HG03442 (cell line): ENCODE data around the gene ASAP2.

ENCODE experiments used
- ATAC-seq: cut with Tn5 transposase; IDR thresholded peaks from one replicate; pipeline ENCODE4 v1.9.1; 2021; ENCODE audit warnings: mild to moderate bottlenecking, moderate library complexity; ENCODE audit not compliant: unreplicated experiment

Gene ASAP2

DNA sequence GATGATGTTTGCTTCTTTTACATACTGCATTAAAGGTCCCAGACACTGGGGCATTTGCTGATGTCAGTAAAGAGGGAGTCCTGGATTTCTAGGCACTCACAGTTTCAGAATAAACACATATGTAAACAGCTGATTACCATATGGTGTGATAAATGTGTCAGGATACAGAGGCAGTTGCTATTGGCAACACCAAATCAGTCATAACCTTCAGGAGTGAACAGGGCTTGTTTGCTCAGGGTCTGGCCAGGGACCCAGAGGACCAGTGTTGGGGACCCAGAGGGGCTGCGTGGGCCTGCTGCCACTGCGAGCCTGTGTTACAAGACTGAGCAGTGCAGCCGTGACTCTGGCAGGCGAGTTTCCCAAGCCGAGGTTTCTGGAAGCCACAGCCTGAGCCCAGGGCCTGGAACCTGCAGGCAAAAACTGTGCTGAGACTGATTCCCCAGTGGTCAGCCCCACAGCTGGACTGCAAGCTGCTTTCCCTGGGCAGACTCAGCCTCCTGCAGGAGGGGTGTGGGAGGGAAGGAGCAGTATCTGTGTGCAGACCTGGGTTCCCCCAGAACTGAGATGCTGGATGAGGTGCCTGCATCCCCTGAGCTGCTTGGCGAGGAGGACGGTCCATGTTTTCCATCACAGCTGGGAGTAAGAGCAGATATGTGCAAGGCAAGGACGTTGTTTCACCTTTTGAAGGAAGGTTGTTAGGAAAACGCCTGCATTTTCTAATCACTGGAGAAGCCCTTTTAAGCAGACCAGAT, 23.6 kb downstream of the ASAP2 start:
- ATAC-seq, result no peak

DNA sequence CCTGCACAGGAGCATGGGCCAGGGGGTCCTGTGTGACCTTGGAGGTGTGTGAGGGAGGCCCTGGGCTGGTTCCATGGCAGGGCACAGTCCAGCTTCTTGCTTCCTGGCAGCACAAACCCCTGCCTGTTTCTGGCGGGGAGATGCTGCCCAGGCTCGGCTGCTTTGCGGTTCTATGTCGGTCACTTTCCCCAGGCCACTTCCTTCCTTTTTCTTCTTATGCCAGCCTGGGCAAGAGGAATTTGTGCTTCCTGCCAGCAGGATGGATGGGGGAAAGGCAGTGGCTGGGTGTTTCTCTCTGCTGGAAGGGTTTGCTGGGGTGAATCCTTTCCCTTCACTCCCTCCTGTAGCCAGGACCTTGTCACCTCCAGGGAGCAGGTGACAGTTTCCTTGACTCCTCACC, 24.3 kb downstream of the ASAP2 start:
- no peak for ATAC-seq

DNA sequence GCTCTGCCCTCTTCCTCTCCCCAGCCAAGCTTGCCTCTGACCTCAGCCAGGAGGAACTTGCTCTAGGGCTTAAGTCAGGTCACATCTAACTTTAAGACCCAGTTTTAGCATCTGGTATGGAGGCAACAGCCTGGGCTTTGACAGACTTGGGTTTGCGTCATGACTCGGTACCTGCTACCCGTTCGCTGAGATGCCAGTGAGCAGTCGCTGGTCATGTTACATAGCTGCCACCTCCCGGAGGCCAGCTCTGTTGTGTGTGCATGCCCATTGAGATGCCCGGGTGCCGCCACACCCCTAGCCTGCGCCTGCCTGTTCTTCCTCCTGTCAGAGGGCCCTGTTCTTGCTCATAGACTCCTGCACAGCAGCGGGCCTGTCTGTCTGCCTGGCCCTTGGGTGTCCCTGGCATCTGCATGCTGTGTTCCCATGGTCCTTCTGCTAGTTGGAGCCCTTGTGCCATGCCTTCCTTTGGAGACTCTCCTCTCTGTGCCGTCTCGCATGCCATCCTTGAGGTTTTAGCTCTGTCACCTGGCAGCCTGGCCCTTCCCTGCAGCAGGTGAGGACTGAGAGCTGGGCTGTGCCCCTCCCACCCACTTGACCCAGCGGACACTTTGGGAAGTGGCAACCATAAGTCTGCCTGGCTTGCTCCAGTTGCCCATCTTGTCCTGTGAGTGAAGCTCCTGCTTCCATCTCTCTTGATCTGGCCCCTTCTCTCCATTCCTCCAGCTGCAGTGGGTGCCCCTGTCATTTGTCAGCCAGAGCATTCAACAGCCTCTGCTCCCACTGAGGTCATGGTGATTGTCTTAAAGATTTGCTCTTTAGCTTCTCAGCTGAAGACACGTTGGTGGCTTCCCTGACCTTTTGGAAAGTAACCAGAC, 24.9 kb downstream of the ASAP2 start:
- no peak for ATAC-seq

DNA sequence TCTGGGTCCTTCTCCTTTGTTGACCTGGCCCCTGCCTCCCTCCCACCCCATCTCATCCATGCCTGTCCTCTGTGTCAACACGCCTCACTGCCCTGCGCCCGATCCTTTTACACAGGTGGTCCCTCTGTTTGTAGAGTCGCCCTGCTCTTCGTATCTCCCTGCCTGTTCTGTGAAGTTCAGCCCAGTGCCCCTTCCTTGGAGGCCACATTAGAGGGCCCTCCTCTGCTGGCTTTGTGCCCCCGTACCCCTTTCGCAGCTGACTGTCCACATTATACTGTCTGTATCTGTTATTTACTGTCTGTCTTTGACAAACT, 25.5 kb downstream of the ASAP2 start:
- ATAC-seq, result no peak

DNA sequence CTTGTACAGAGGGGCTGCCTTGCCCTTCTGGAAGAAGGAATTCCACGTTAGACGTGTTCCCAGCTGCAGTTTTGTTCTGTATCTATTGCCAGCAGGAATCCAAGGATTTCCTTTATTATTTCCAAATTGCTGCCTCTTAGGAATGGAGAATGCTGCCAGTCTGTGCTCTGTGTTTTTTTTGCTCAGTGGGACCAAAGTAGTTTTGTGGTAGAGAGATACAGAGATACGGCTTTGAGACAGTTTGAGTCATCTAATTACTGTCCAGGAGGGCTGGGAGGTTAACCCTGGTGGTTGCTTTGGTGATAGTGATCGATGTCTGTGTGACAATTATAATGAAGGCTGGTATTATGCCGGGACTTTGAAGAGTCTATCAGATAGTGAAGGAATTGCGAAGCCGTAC, 26.3 kb downstream of the ASAP2 start:
- ATAC-seq, result no peak

DNA sequence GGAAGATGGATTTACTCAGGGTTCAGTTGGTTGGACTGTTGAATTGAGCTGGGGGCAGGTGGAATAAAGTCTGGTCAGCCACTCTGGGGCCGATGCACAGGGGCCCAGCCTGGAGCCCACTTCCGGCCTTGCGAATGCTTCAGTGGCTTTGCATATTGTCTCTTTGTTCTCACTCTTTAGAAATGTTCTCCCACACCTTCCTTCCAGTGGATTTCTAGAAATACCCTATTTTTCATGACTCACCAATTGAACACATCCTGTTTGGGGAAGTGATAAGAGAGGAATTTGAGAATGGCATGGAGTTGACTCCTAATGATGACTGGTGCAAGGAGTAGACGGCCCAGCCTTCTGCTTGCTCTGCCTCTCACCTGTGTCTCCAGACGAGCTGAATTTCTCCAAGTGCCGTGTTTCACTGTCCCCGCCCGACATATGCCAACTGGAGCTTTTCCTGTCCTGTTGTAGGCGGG, 28.1 kb downstream of the ASAP2 start:
- ATAC-seq, result no peak

DNA sequence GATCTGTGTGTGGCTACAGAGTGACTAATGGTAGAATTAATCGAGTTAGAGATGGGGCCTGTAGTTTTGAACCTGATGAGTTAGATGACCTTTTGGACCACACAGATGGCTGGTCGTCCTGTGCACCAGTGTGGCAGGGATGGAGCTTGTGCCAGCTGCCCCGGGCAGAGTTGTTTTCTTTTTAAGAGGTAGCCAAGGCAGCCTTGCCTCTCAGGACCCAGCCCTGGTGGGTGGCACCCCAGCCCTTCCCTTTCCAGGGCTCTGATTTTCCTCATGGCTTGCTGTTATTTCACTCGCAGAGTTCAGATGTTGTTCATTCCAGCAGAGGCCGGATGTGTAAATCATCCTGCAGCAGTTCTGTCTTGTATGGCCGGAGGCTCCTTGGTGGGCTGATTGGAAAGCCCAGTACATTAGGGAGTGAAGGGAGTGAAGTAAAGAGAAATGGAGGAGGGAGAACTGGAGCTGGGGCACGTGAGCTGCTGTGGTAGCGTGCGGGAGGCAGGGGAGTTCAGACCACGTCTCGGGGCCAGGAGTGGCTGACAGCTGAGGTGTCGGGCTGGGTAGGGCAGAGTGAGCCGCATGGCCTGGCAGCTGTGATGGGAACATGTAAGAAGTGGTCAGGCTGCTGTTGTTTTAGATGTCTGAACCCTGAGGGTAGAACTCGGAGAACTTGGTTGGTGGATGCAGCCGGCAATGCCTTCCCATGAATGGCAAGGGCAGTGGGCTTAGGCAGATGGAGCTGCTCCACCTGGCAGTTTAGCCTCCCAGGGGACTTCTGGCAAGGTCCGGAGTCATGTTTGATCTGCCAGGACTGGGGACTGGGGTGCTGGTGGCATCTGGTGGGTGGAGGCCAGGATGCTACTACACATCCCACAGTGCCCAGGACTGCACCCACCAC, 28.8 kb downstream of the ASAP2 start:
- ATAC-seq, result no peak

DNA sequence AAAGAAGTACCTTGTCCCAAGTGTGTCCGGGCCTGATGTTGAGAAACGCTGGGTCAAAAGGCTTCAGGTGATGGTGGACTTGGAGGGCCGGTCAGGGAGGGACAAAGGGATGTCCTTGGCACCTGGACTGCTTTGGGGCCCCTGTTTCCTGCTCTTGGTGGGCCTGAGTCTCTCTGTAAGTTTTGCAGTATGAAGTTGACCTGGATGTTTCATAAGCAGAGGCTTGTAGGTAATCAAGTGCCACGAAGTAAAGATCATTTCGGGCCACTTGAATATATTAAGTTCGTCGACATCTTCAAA, 29.4 kb downstream of the ASAP2 start:
- no peak for ATAC-seq

DNA sequence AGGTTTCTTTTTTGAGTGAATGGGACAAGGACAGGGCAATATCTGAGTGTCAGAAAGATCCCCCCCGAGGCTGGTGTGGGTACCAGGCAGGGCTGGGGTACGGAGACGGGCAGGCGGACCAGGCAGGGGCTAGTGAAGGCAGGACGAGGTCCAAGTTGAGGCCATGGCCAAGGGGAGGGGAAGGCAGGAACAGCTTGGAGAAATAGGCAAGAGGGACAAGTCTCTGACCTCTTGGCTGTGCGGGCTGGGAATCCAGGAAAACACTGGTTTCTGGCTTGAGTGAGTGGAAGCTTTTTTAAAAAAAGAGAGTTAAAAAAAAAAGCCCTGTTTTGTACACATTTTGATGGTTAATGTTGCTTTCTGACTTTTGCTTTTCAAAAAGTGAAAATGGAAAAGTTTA, 30.3 kb downstream of the ASAP2 start:
- ATAC-seq, result no peak

DNA sequence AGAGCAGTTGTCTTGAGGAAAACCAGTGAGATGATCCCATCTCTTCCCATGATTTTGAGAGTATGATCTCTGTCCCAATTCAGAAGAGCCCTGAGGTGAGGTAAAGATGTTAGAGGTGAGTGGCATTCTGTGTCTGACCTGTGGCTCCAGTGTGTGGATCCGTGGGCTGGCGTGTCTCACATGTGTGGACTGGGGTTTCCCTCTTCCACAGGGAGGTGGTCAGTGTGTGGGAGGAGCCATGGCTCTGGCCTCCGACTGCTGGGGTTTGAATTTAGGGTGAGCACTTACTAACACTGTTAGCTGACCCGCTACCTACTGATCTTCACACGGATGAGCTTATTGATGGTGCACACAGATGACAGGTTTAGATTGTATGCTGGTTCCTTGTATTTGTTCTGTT, 31.2 kb downstream of the ASAP2 start:
- no peak for ATAC-seq

DNA sequence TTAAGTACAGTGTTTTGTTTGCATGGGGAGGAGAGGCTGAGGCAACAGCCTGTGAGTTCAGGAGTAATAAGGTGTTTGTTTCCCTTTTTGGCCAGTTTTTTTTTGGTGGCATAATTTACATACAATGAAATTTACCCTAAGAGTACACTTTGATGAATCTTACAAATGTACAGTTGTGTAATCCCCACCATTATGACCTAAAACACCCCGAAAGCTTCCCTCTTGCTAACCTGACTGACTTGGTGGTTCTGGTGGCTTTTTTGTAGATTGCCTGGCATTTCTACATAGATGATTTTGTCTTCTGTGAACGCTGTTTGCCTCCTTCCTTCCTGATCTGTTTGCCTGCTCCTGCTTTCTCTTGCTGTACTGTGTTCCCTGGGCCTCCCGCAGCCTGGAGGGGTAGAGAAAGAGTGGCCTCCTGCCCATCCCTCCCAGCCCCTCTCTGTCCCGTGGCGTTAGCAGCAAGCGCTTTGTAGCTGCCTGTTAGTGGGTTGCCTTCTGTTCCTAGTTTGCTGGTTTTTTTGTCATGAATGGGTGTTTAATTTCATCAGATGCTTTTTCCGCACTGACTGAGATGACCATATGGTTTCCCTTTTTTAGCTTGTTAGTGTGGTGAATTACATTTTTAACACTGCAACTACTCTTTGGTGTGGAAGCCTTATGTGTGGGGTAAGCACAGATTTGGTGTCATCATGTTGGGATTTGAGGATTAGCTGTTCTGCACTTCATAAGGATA, 32.1 kb downstream of the ASAP2 start:
- no peak for ATAC-seq

DNA sequence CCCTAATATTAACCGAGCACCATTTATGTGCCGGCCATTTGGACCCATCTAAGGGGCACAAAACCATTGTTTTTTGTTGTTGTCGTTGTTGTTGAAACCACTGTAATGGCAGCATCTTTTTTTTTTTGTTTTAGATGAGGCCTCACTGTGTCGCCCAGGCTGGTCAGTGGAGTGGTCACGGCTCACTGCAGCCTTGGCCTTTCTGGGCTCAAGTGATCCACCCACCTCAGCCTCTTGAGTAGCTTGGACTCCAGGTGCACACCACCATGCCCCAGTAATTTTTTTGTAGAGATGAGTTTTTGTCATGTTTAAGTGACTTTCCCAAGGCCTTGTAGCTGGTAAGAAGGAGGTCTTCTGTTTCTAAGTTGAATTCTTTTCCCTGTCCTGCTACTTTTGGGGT, 33.0 kb downstream of the ASAP2 start:
- ATAC-seq, result no peak

DNA sequence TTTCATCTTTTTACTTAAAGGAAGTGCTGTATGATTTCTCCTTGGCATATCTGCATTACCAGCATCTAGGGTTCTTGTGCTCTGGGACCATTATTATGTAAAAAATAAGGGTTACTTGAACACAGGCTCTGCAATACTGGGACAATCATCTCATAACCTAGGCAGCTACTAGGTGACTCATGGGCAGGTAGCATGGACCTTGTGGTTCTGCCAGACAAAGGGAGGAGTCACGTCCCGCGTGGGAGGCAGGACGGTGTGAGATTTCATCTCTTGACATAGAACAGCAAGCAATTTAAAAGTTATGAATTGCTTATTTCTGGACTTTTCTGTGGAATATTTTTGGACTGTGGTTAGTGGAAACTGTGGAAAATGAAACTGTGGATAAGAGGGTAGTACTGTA, 34.1 kb downstream of the ASAP2 start:
- no peak for ATAC-seq

DNA sequence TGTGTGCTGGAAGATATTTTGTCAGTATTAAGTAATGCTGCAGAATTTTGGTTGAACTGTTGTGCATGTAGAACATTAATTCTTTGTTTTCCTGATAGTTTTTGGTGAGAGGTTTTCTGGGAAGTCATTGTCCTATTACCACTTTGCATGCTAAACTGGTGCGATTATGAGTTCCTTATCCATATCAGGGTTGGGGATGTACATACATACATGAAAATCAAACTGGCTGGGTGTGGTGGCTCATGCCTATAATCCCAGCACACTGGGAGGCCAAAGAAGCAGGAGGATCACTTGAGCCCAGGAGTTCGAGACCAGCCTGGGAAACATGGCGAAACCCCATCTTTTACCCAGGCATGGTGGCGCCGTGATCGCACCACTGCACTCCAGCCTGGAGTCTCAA, 34.6 kb downstream of the ASAP2 start:
- ATAC-seq, result no peak

DNA sequence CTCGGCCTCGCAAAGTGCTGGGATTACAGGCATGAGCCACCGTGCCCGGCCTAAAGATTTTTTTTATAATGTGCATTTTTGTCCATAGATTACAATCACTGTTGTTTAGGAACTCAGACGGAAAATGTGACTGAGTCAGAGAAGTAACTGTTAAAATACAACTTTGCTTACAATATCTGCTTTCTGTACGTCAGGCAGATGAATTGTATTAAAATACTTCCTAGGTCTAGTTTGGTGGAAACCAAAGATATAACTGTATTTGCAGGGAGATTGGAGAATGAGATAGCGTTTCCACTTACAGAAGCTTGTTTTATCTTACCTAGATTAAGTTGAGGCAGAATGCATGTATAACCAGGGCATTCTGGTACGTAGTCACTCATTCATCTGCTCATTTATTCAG, 36.7 kb downstream of the ASAP2 start:
- no peak for ATAC-seq

DNA sequence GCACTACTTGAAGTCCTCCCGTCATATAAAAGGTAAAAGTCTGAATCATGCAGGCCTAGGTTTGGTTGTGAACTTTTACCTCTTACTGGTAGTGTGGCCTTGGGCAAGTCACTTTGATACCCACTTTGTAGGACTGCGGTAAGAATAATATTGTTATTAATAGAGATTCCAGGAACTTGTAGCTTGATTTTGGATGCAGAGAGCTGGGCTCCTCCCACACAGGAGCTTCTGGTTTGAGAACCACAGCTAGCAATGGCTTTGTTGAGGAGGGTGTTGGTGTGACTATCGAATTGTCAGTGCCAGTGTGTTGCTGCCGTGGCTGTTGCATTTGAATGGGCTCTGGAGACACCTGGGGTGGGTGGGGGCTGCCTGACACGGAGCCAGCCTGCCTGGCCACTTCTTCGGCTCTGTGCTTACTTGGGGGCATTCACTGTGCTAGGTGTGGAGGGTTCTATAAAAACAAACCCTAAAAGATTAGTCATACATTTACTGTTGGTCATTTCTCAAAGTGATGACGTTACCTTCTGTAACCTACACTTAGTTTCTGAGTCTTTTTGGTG, 38.5 kb downstream of the ASAP2 start:
- ATAC-seq, result no peak

DNA sequence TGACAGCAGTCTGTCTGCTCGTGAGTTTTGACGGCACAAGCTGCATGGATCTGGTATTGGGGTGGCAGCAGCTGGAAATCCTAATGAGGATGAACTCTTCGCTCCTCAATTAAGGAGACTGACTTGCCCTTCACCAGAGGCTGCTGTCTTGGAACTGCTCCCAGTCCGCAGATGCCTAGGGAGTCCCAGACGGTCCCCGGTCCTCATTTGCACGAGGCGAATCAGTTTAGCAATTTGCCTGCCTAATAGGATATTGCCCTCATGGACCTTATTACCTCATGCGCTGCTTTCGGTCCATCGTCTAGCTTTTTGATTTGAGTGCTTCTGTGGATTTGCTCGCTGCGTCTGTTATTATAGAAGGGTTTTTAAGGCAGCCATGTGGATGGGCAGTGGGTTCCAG, 40.6 kb downstream of the ASAP2 start:
- no peak for ATAC-seq

DNA sequence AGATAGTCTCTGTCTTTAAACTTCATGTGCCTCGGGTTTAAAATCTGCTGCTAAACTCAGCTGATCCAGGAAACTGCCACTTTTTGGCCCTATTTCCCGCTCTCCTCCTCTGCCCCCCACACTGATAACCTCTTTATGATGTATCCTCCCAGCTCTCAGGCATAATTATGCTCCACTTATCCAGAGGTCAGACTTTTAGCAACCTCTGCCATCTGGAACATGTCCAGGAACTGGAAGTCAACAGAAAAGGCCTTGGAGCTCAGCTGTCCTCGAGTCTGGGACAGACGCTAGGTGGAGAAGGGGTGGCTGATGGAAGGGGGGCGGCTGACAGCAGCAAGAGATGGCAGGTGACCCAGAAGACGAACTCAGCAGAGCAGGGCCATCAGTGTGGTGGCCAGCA, 41.2 kb downstream of the ASAP2 start:
- no peak for ATAC-seq

DNA sequence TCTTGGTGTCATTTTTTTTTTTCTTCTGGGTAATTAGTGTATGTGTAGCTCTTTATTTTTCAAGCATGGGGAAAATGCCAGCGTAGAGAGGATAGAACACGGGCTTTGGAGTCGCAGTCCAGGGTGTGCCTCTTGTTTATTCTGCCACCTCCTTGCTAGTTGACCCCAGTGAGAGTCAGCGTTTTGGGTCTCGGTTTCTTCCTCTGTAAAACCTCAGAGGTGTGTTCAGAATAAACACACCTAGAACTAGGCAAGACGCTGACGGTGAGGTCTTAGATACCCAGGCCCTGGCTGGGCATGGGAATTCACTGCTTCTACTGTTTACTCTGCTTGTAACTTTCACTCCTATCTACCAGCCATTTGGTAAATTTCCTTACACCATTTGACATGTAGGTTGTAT, 41.8 kb downstream of the ASAP2 start:
- no peak for ATAC-seq

DNA sequence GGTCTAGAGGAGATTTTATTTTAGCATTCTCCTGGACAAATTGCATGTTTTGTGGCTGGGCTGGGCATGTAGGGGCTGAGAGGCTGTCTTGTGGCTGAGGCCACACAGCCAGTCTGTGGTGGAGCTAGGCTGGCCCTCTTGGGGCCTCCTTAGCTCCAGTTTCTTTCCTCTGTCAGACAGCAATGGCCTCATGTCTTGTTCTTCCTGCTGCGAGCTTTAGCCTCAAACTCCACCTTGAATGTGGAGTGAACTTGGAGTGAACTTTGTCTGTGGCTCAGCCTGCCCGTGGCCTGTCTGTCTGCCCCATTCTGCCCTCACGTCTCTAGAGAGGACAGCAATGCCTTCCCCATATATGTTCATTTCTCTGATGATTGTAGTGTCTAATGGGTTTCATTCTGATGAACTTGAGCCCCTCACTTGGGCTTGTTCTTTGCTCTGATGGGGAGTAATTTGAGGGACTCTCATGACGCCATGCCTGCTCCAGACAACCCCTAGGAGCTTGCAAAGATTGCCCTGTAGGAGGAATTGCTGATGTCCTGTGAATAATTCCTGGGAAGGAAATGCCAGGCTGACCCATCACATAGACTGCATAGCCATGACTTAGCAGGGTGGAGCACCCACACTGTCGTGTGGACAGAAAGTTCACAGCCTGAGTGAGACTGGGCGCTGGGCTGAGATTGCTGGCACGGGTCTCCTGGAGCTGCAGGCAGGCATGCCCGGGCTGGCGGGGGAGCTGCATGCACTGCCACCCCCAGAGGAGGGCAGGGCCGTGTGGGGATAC, 42.6 kb downstream of the ASAP2 start:
- ATAC-seq, result no peak
